OCI-LY1 (cell line): ENCODE measurements around the gene ERP44.
"Not testable (repeated sequence)": the region's sequence is repeated elsewhere in the genome, so short reads cannot be mapped to it uniquely, and the experiment has no call there.

ENCODE experiments used
- CTCF ChIP-seq: fragments of 200-600 bp; sonication (generic), shearing (Covaris generic); IDR thresholded peaks from 2 replicates; pipeline ENCODE4 v1.5.1; 2017; ENCODE audit warnings: mild to moderate bottlenecking, antibody characterized with exemption, low read length, moderate library complexity, mixed read lengths
- EZH2 ChIP-seq: fragments of 200-600 bp; sonication (generic), shearing (Covaris generic); IDR thresholded peaks from 2 replicates; pipeline ENCODE4 v1.8.0; 2017; ENCODE audit warnings: borderline replicate concordance, mixed run types, mild to moderate bottlenecking, antibody characterized with exemption, low read length, moderate library complexity, mixed read lengths

- not testable (repeated sequence) for TF ChIP-seq EZH2, CTCF
These were observed 108.3 kb downstream of the ERP44 start for GRCh38 chr9:99990508-99990907.
